Tongue (tissue), 2 donors: ENCODE results near the gene LRRC43. TPM values are rescaled to one million over a fixed set of nuclear protein-coding genes. Genes with fewer than 3 reads are reported as not detected.
"Not testable (repeated sequence)": the region's sequence is repeated elsewhere in the genome, so short reads cannot be mapped to it uniquely, and the experiment has no call there.

Source experiments
- DNase-seq: peaks from one replicate; pipeline ENCODE4 v3.0.0-alpha.2; 2015
- total RNA-seq: library from RNA; depleted of rRNA; stranded (reverse); fragments of >200 nt; gene quantifications from one replicate; pipeline ENCODE4 v1.2.3, GENCODE V29; 2014

Gene LRRC43
- total RNA-seq, 1 donor from 2014 or later = 0.51 TPM

- DNase-seq = no peak
These were observed 24.1 kb upstream of the LRRC43 start for GRCh38 chr12:122158700-122159285.

- no peak for DNase-seq
These were observed 23.0 kb upstream of the LRRC43 start for GRCh38 chr12:122159882-122160281.

- DNase-seq = no peak
These were observed 22.2 kb upstream of the LRRC43 start for GRCh38 chr12:122160761-122161160.

- DNase-seq = no peak
These were observed 21.2 kb upstream of the LRRC43 start for GRCh38 chr12:122161682-122162081.

- DNase-seq = no peak
These were observed 19.9 kb upstream of the LRRC43 start for GRCh38 chr12:122162976-122163375.

- no peak for DNase-seq
These were observed 16.2 kb upstream of the LRRC43 start for GRCh38 chr12:122166422-122167349.

- no peak for DNase-seq
These were observed 15.5 kb upstream of the LRRC43 start for GRCh38 chr12:122167356-122167925.

GRCh38 chr12:122168492-122168891 is 14.4 kb upstream of the LRRC43 start:
- DNase-seq = no peak

GRCh38 chr12:122171399-122171798 is 11.5 kb upstream of the LRRC43 start:
- no peak for DNase-seq

- no peak for DNase-seq
These were observed 10.5 kb upstream of the LRRC43 start for GRCh38 chr12:122172262-122172939.

- DNase-seq = no peak
These were observed 8.6 kb upstream of the LRRC43 start, which contains the start of gene IL31 for GRCh38 chr12:122174155-122174845. IL31 (minus strand) TSS chr12:122174221; CDS start chr12:122174172, 49 bp downstream.

GRCh38 chr12:122176473-122176872 is 6.5 kb upstream of the LRRC43 start:
- not testable (repeated sequence) for DNase-seq

GRCh38 chr12:122183588-122183940 is 641 bp downstream of the LRRC43 start:
- DNase-seq = no peak

- DNase-seq = no peak
These were observed 1.6 kb downstream of the LRRC43 start for GRCh38 chr12:122184517-122184916.

GRCh38 chr12:122185079-122185478 is 2.2 kb downstream of the LRRC43 start:
- no peak for DNase-seq

GRCh38 chr12:122185494-122186082 is 2.7 kb downstream of the LRRC43 start:
- DNase-seq = no peak

- DNase-seq = no peak
These were observed 4.5 kb downstream of the LRRC43 start for GRCh38 chr12:122187466-122187865.

GRCh38 chr12:122189626-122190475 is 6.9 kb downstream of the LRRC43 start:
- DNase-seq = no peak

GRCh38 chr12:122190842-122191668 is 8.1 kb downstream of the LRRC43 start:
- DNase-seq = peak; percentile 52

GRCh38 chr12:122192441-122192840 is 9.5 kb downstream of the LRRC43 start:
- no peak for DNase-seq
